DND-41 (cell line): Measurements from ENCODE around the gene RAD51B.

Experiments
- ATAC-seq: fragments of 200-7000 bp; cut with Tn5 transposase; 3 replicates; pipeline ENCODE4 v1.9.1; 2021; ENCODE audit warnings: low read depth; ENCODE audit not compliant: insufficient read depth
- DNase-seq: peaks from one replicate; pipeline ENCODE4 v3.0.0-alpha.2; 2020
- H2AFZ ChIP-seq: 2 replicates; pipeline ENCODE4 v1.6.0; 2012; ENCODE audit warnings: low read depth, low read length
- H3K27ac ChIP-seq: 2 replicates; pipeline ENCODE4 v1.5.1; 2012; ENCODE audit warnings: low read length, inconsistent platforms
- H3K27me3 ChIP-seq: fragments of 200-600 bp; sonication (generic); 2 replicates; pipeline ENCODE4 v1.6.0; 2012; ENCODE audit warnings: low read length, mild to moderate bottlenecking, inconsistent platforms; ENCODE audit not compliant: insufficient read depth, poor library complexity
- H3K36me3 ChIP-seq: 2 replicates; pipeline ENCODE4 v1.5.1; 2012; ENCODE audit warnings: low read length, inconsistent platforms; ENCODE audit not compliant: insufficient read depth
- H3K4me1 ChIP-seq: 2 replicates; pipeline ENCODE4 v1.5.1; 2012; ENCODE audit warnings: mild to moderate bottlenecking, low read length; ENCODE audit not compliant: insufficient read depth
- H3K4me2 ChIP-seq: 2 replicates; pipeline ENCODE4 v1.6.0; 2012; ENCODE audit warnings: mild to moderate bottlenecking, moderate library complexity, low read length, inconsistent platforms; ENCODE audit not compliant: insufficient read depth
- H3K4me3 ChIP-seq, 2 experiments: fragments of 200-600 bp in 1 of 2; shearing (Covaris generic) in 1 of 2; 2 replicates each; pipeline ENCODE4 v1.5.1; 2012 to 2016; ENCODE audit warnings: inconsistent platforms in 2 of 2, low read length in 2 of 2, mild to moderate bottlenecking in 2 of 2, low read depth in 1 of 2, moderate library complexity in 1 of 2
- H3K79me2 ChIP-seq: 2 replicates; pipeline ENCODE4 v1.6.0; 2012; ENCODE audit warnings: low read length, inconsistent platforms; ENCODE audit not compliant: insufficient read depth
- H3K9ac ChIP-seq: 2 replicates; pipeline ENCODE4 v1.6.0; 2012; ENCODE audit warnings: low read depth, mild to moderate bottlenecking, inconsistent platforms, low read length, moderate library complexity
- H3K9me3 ChIP-seq: 2 replicates; pipeline ENCODE4 v1.5.1; 2012; ENCODE audit warnings: low read length, moderate library complexity, mild to moderate bottlenecking, inconsistent platforms; ENCODE audit not compliant: insufficient read depth, severe bottlenecking
- H4K20me1 ChIP-seq: 2 replicates; pipeline ENCODE4 v1.6.0; 2012; ENCODE audit warnings: low read length; ENCODE audit not compliant: insufficient read depth
- EZH2 ChIP-seq: IDR thresholded peaks from 3 replicates; pipeline ENCODE4 v1.6.1; 2012; ENCODE audit warnings: borderline replicate concordance, low read depth, mild to moderate bottlenecking, moderate library complexity, low read length, inconsistent platforms; ENCODE audit not compliant: severe bottlenecking
- TF ChIP-seq, protein P1 (sequence below): IDR thresholded peaks from 2 replicates; pipeline ENCODE4 v1.5.1; 2012; ENCODE audit warnings: borderline replicate concordance, low read length, moderate library complexity, mild to moderate bottlenecking; ENCODE audit not compliant: poor library complexity, severe bottlenecking; ENCODE audit errors: extremely low read depth

Gene RAD51B

GRCh38 chr14:68379510-68380328, 560.1 kb downstream of the RAD51B start:
- Histone ChIP-seq H2AFZ (no peak overlapping the region), H3K27me3 (no peaks in the 10 kb centered on the region), H3K27ac (no peak overlapping the region), H3K9me3 (no peaks in the 10 kb centered on the region), H3K4me3 (no peak overlapping the region), H4K20me1 (no peaks in the 10 kb centered on the region), H3K9ac (no peak overlapping the region), H3K4me2 (no peak overlapping the region), H3K4me1 (no peaks in the 10 kb centered on the region), H3K36me3 (no peaks in the 10 kb centered on the region), H3K79me2 (no peaks in the 10 kb centered on the region)
- ATAC-seq (no peak), DNase-seq (no peak)
- TF ChIP-seq, protein P1, sequence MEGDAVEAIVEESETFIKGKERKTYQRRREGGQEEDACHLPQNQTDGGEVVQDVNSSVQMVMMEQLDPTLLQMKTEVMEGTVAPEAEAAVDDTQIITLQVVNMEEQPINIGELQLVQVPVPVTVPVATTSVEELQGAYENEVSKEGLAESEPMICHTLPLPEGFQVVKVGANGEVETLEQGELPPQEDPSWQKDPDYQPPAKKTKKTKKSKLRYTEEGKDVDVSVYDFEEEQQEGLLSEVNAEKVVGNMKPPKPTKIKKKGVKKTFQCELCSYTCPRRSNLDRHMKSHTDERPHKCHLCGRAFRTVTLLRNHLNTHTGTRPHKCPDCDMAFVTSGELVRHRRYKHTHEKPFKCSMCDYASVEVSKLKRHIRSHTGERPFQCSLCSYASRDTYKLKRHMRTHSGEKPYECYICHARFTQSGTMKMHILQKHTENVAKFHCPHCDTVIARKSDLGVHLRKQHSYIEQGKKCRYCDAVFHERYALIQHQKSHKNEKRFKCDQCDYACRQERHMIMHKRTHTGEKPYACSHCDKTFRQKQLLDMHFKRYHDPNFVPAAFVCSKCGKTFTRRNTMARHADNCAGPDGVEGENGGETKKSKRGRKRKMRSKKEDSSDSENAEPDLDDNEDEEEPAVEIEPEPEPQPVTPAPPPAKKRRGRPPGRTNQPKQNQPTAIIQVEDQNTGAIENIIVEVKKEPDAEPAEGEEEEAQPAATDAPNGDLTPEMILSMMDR = no peak
- no peak for TF ChIP-seq EZH2

GRCh38 chr14:68380329-68380741, 560.8 kb downstream of the RAD51B start:
- no peaks in the 10 kb centered on the region for H3K4me1 ChIP-seq
- DNase-seq (no peak), ATAC-seq (no peak)
- no peak overlapping the region for H3K9ac ChIP-seq
- TF ChIP-seq, protein P1 = no peak
- TF ChIP-seq EZH2 = no peak
- no peak overlapping the region for H2AFZ ChIP-seq
- no peaks in the 10 kb centered on the region for H4K20me1 ChIP-seq
- no peaks in the 10 kb centered on the region for H3K27me3 ChIP-seq
- H3K4me2 ChIP-seq = no peak overlapping the region
- no peaks in the 10 kb centered on the region for H3K9me3 ChIP-seq
- H3K4me3 ChIP-seq = no peak overlapping the region
- no peaks in the 10 kb centered on the region for H3K36me3 ChIP-seq
- H3K27ac ChIP-seq = no peak overlapping the region
- no peaks in the 10 kb centered on the region for H3K79me2 ChIP-seq

DNA sequence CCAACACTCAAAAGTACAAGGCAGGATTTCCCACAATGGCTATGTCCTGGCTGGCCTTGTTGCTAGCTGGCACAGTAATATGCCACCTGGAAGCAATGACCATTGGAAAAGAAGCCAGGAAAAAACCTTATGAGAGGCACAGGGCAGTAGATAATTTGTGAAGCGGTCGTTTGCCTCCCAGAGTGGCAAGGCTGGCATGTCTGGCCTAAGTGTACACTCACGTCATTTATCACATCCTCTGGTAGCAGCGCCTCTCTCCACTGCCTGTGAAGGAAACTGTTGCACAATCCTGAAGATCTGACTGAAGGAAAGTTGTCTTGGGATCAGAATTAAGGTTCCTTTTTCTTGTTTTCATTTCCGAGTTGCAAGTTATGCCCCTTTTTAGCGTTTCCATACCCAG, 564.8 kb downstream of the RAD51B start:
- no peak for TF ChIP-seq EZH2
- TF ChIP-seq, protein P1 = no peak
- H3K4me1 ChIP-seq = no peaks in the 10 kb centered on the region
- no peaks in the 10 kb centered on the region for H4K20me1 ChIP-seq
- no peak overlapping the region for H2AFZ ChIP-seq
- ATAC-seq (no peak), DNase-seq (no peak)
- H3K36me3 ChIP-seq = no peaks in the 10 kb centered on the region
- H3K27ac ChIP-seq = no peak overlapping the region
- no peaks in the 10 kb centered on the region for H3K9me3 ChIP-seq
- H3K4me3 ChIP-seq = no peak overlapping the region
- no peak overlapping the region for H3K9ac ChIP-seq
- no peaks in the 10 kb centered on the region for H3K27me3 ChIP-seq
- no peaks in the 10 kb centered on the region for H3K79me2 ChIP-seq
- H3K4me2 ChIP-seq = no peak overlapping the region
